ENCODE results near the gene PPP4R4.
"Not testable (repeated sequence)": the region's sequence is repeated elsewhere in the genome, so short reads cannot be mapped to it uniquely, and the experiment has no call there.

Gene PPP4R4

DNA sequence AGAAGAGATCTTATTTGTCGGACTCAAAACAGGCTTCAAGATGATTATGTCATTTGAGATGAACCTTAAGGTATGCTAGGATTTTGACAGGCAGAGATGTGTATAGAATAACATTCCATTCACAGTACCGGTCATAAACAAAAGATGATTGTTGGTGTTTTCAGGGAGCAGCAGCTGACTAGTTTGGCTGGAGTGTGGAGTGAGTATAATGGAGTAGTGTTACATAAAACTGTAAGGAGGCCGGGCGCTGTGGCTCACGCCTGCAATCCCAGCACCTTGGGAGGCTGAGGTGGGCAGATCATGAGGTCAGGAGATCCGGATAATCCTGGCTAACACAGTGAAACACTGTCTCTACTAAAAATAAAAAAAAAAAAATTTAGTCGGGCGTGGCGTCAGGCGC, 95.0 kb downstream of the PPP4R4 start:
- no peak for DNase-seq (ENCODE audit: low spot score)

- not testable (repeated sequence) for DNase-seq (ENCODE audit: low spot score)
These were observed 102.9 kb downstream of the PPP4R4 start for GRCh38 chr14:94276898-94277561.

DNA sequence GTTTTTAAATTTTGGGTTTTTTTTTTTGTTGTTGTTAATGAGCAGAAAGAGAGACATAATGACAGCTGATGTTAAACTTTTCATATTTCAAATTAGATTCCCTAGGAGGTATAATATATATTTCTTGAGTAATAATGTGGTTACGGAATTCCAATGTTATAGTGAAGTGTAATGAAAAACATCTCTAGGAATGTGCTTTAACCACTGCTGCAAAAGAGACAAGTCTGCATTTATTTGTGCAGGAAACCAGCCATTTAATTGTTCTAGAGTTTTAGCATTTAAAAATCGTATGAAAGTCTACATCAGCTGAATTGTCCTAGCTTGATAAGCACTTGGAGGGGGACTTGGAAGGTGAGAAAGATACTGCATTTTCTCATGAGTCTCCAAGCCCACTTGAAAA, 104.6 kb downstream of the PPP4R4 start:
- no peak for DNase-seq (ENCODE audit: low spot score)

DNA sequence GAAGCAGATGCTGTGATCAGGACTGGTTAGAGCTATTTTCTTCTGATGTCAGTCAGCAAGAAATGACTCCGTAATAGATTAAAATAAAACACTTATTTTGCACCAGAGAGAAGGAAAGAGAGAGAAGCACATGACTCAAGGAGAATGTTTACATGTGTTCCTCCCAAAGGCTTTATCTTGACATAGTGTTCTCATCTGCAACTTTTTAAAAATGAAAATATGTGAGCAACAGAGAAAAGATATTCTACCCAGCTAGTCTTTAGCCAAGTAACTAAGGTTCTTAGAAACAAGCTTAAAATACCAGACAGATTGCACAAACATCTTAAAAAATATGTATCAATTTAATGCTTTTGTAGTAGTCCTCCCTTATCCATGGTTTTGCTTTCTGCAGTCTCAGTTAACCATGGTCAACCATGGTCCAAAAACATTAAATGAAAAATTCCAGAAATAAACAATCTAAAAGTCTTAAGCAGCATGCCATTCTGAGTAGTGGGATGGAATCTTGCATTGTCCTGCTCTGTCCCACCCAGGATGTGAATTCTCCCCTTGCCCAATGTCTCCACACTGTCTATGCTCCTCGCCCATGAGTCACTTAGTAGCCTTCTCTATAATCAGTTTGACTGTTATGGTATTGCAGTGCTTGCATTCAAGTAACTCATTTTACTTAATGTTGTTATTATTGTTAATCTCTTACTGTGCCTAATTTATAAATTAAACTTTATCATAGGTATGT, 109.0 kb downstream of the PPP4R4 start:
- no peak for DNase-seq (ENCODE audit: low spot score)

GRCh38 chr14:94284221-94284620, 110.1 kb downstream of the PPP4R4 start:
- DNase-seq (ENCODE audit: low spot score): no peak

GRCh38 chr14:94285158-94285557, 111.0 kb downstream of the PPP4R4 start:
- DNase-seq (ENCODE audit: low spot score): no peak

DNA sequence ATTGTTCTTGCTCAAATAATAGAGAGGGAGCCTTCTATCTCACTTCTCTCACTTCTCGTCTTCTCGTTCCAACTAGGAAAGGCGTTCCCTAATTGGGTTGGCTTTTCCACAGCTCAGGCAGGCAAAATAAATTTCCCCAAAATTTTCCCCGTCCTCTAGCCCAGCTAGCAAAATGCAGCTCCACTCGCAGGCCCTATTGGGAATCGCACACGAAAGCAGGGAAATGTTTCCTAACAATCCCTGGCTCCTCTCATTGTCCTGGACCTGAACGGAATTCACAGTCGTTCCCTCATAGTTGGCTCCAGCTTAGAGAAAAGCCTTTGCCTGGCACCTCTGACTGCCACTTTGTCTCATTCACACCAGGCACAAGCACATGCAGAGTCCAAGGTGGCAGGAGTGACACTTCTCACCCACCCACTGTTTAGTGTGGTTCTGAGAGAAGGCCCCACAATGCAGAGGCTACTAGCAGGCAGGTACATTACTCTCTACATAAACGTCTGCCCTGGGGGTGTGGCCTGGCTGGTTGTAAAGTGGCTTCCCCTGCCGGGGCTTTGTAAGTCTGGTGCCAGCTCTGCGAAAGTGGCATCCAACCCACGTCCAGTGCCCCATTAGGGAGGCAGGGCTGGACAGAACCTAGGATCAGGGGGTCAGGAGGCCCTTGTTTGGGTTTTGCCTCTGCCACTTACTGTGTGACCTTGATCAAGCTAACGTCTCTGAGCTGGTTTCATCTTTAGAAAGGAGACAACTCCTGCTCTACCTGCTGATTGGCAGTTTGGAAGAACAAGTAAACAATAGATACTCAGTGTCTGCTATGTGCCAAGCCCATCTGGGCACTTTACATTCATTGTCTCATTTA, 114.7 kb downstream of the PPP4R4 start:
- DNase-seq (ENCODE audit: low spot score): no peak

- DNase-seq (ENCODE audit: low spot score): no peak
These were observed 116.1 kb downstream of the PPP4R4 start for GRCh38 chr14:94290197-94290596.

DNA sequence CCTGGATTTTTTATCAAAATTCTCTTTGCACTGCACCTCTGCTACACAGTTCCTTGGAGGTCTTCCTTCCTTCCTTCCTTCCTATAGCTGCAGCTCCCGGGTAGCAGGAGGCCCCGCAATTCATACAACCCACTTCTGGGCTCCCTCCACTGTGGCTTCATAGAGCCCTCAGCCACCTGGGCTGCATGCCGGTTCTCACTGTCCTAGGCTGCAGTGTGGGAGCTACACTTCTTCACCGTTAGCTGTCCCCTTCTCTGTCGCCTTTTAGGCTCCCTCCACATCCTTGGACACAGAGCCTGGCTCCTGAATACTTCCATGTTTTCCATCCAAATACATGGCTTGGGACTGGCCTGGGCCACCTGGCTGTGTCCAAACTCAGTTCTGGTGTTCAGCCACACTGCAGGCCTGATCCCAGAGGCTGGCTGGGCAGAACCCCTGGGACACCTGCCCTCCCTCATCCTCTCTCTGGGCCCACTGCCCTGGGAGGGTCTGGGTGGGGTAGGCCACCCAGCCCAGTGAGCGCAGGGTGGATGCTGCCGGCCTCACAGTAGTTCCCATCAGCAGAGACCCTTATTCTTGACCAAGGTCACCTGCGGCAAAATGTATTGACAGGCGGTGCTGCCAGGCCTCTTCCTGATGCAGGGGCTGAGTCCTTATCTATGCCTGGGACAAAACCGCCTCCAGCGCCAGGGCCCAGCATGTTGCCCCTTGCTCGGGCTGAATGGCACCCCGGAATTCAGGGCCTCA, 117.2 kb downstream of the PPP4R4 start:
- DNase-seq (ENCODE audit: low spot score): no peak

GRCh38 chr14:94291906-94292525, 117.9 kb downstream of the PPP4R4 start:
- no peak for DNase-seq (ENCODE audit: low spot score)

- DNase-seq (ENCODE audit: low spot score): no peak
These were observed 118.4 kb downstream of the PPP4R4 start for GRCh38 chr14:94292526-94292871.

DNA sequence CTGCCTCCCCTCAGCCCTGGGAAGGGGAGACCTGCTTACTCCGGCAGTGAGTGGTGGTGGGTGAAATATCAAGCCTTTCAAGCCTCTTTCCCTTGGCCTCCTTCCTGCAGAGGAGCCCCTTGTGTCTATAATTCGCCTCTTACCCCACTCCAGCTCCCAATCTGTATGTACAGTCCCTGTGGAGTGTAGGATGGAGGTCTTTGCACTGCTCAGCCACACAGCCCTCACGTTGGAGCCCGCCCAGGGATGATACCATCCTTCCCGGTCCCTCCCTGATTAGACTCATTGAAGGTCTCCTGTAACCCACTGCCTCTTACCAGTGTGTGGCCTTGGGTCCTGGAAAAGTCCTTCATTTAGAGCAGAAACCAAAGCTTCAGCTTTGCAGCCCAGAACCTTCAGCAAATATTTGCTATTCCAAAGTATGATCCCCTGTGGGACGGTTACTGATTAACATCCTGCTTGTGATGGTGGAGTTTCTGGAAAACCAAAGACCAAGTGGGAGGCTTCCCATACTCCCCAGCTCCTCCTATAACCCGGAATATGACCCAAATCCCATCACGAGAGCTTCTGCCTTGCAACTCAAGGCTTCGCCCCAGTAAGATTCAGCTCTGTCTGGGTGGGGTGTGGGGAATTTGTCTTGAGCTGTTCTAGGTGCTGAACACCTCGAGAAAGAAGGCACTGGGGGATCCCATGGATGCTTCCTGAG, 118.9 kb downstream of the PPP4R4 start, which contains the start of gene SERPINA10:
Gene SERPINA10 (minus strand): TSS at position 397 of the 706 bp plus-strand sequence. CDS start 2,675 bp downstream, outside the sequence.
- DNase-seq (ENCODE audit: low spot score): no peak

GRCh38 chr14:94293578-94293924, 119.4 kb downstream of the PPP4R4 start:
- DNase-seq (ENCODE audit: low spot score): no peak

GRCh38 chr14:94295360-94296180, 121.4 kb downstream of the PPP4R4 start:
- DNase-seq (ENCODE audit: low spot score): no peak

GRCh38 chr14:94296181-94296545, 122.0 kb downstream of the PPP4R4 start:
- DNase-seq (ENCODE audit: low spot score): not testable (repeated sequence)

- DNase-seq (ENCODE audit: low spot score): no peak
These were observed 124.0 kb downstream of the PPP4R4 start for GRCh38 chr14:94298130-94298529.

DNA sequence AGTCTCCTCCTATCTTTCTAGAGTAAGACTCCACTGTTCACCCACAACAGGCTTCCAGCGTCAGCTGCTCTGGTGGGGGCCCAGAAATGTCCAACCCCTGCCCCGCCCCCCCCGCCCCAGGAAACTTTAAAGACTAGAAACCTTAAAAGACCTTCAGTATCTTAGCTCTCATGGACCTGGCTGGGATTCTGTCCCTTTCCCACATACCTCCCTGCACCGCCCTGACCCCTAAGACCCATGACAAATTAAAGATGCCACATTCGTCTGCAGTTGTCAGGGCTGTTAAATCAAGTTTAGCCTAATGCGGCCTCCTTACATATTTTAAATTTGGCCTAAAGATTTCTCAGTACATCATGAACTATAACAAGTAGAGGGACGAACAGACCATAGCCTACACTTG, 129.0 kb downstream of the PPP4R4 start:
- no peak for DNase-seq (ENCODE audit: low spot score)

DNA sequence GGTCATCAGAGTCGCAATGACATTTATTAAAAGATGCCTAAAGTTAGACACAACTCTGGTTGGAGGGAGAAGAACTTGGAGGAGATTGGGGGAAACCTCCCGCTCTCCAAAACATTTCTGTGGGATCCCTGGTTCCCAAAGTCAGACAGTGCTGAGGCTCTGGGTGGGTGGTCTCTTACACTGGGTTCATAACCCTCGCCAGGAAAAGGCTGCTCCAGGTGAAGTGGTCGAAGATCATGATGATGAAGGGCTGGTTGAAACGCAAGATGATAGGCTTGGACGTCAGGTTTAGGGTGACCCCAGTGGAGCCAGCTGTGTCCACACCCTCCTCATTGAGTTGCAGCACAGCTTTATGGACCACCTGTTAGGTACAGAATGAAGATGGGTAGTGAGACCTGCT, 130.1 kb downstream of the PPP4R4 start:
- no peak for DNase-seq (ENCODE audit: low spot score)

DNA sequence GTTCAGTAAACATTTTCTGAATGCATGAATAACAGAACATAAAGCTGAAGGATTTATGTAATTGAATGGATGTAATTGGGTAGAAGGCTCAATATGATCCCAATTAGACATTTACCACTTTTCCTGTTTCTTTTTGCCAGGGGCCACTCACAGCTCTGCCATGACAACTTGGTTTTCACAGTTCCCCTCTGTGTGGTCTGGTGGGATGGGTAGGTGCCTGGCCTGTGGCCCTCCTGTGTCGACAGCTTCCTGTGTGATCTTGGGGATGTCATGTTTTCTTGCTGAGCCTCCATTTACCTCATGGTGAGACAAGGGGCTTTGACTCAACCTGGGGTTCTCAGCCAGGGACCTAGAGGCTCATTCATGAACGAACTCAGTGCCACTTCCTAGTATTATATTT, 131.5 kb downstream of the PPP4R4 start:
- no peak for DNase-seq (ENCODE audit: low spot score)

Data from CD4-positive, alpha-beta T cell treated with Interleukin-6 at 100 ng/mL for 8 hours (primary cell).